Body of pancreas (tissue), 4 donors: Measurements from ENCODE around the gene SSC4D. TPM values are rescaled to one million over a fixed set of nuclear protein-coding genes. Genes with fewer than 3 reads are reported as not detected.
"Not testable (repeated sequence)": the region's sequence is repeated elsewhere in the genome, so short reads cannot be mapped to it uniquely, and the experiment has no call there.

ENCODE experiments used
- ATAC-seq: fragments of 150-250 bp; one replicate; pipeline ENCODE4 v1.9.1; 2016
- DNase-seq, 4 donors: peaks; one replicate each; pipeline ENCODE4 v3.0.0-alpha.2; 2019
- H3K27ac ChIP-seq, 4 donors: fragments of 200-600 bp; sonication (generic); 1 replicate in 3 of 4; 2 replicates in 1 of 4; pipeline versions ENCODE4 v1.5.1 to v1.6.1; 2016 to 2019; ENCODE audit warnings: mild to moderate bottlenecking in 1 of 4, mixed read lengths in 1 of 4, moderate library complexity in 1 of 4
- H3K27me3 ChIP-seq, 2 donors: fragments of 200-600 bp; sonication (generic); one replicate each; pipeline ENCODE4 v1.6.0; 2016; ENCODE audit warnings: mild to moderate bottlenecking in 1 of 2
- H3K36me3 ChIP-seq, 2 donors: fragments of 200-600 bp; sonication (generic); replicated peaks in 1 of 2; 2 replicates each; pipeline ENCODE4 v1.5.1; 2016; ENCODE audit warnings: low read depth in 2 of 2; ENCODE audit not compliant: insufficient read depth in 1 of 2
- H3K4me1 ChIP-seq: fragments of 200-600 bp; sonication (generic); one replicate; pipeline ENCODE4 v1.6.0; 2016
- H3K4me3 ChIP-seq, 2 donors: fragments of 200-600 bp; sonication (generic); 1 replicate in 1 of 2; 2 replicates in 1 of 2; pipeline ENCODE4 v1.5.1; 2016 to 2019
- H3K9me3 ChIP-seq, 3 donors: fragments of 200-600 bp; sonication (generic); 1 replicate in 2 of 3; 2 replicates in 1 of 3; pipeline ENCODE4 v1.5.1; 2016
- POLR2A ChIP-seq, 3 donors: fragments of 450-650 bp; IDR thresholded peaks; one replicate each; pipeline ENCODE4 v1.6.1; 2016; ENCODE audit warnings: antibody characterized with exemption in 3 of 3, mild to moderate bottlenecking in 2 of 3
- WGBS, 2 donors: methylation state at CpG; one replicate each; pipeline ENCODE4 v1.1.5; 2017; 5-methylcytosine and 5-hydroxymethylcytosine counted together
- intact Hi-C: fragments of 100-400 bp; cut with DNase I; formaldehyde crosslinking; loops from one replicate; pipeline ENCODE4 v1.15.1; 2023
- total RNA-seq, 2 donors: library from RNA; depleted of rRNA; stranded (reverse); fragments of >200 nt; gene quantifications; one replicate each; pipeline ENCODE4 v1.1.0, GENCODE V29; 2016
- TF ChIP-seq, protein P1 (sequence below), 7 experiments: fragments of 450-650 bp in 4 of 7; fragments of 200-600 bp in 3 of 7; sonication (generic) in 3 of 7; IDR thresholded peaks; one replicate each; pipeline ENCODE4 v1.5.1; 2016 to 2019; ENCODE audit warnings: antibody characterized with exemption in 7 of 7

SSC4D gene
- total RNA-seq, 2 donors from 2014 or later, result 3.6 to 7.6 TPM

DNA sequence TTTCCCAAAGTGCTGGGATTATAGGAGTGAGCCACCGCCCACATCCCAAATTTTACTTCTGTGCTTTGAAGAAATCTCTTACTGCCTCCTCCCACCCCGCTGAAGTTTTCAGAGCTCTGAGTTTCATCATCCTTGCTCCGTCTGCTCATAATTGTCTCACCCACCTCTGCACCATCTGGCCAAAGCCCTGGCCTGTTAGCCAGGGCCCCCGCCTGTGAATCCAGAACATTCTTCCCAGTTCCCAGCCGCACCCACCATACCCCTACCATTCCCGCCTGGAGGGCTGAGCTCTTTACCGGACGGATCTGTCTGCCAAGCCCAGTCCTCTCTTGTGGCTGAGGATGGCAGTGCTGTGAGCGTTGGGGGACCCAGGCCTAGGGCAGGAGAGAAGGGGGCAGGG, 14.5 kb downstream of the SSC4D start:
- TF ChIP-seq POLR2A (IDR thresholded peaks at IDR 0.05), result no peak
- TF ChIP-seq, protein P1, sequence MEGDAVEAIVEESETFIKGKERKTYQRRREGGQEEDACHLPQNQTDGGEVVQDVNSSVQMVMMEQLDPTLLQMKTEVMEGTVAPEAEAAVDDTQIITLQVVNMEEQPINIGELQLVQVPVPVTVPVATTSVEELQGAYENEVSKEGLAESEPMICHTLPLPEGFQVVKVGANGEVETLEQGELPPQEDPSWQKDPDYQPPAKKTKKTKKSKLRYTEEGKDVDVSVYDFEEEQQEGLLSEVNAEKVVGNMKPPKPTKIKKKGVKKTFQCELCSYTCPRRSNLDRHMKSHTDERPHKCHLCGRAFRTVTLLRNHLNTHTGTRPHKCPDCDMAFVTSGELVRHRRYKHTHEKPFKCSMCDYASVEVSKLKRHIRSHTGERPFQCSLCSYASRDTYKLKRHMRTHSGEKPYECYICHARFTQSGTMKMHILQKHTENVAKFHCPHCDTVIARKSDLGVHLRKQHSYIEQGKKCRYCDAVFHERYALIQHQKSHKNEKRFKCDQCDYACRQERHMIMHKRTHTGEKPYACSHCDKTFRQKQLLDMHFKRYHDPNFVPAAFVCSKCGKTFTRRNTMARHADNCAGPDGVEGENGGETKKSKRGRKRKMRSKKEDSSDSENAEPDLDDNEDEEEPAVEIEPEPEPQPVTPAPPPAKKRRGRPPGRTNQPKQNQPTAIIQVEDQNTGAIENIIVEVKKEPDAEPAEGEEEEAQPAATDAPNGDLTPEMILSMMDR (IDR thresholded peaks at IDR 0.05), result no peak
- Histone ChIP-seq H3K27ac (no peak overlapping the region), H3K4me1 (peaks cover 38% of the 10 kb centered on the region), H3K27me3 (no peaks in the 10 kb centered on the region), H3K36me3 (no peaks in the 10 kb centered on the region), H3K4me3 (no peak overlapping the region), H3K9me3 (no peaks in the 10 kb centered on the region)
- ATAC-seq (no peak), DNase-seq (no peak)
- WGBS, 2 donors, result 92 to 94% methylated on average over 9 of the region's 9 CpGs
- intact Hi-C loops, result loop anchor here (5.0 kb wide), 1 partner anchor 43 kb away; no protein-coding TSS in a partner anchor

DNA sequence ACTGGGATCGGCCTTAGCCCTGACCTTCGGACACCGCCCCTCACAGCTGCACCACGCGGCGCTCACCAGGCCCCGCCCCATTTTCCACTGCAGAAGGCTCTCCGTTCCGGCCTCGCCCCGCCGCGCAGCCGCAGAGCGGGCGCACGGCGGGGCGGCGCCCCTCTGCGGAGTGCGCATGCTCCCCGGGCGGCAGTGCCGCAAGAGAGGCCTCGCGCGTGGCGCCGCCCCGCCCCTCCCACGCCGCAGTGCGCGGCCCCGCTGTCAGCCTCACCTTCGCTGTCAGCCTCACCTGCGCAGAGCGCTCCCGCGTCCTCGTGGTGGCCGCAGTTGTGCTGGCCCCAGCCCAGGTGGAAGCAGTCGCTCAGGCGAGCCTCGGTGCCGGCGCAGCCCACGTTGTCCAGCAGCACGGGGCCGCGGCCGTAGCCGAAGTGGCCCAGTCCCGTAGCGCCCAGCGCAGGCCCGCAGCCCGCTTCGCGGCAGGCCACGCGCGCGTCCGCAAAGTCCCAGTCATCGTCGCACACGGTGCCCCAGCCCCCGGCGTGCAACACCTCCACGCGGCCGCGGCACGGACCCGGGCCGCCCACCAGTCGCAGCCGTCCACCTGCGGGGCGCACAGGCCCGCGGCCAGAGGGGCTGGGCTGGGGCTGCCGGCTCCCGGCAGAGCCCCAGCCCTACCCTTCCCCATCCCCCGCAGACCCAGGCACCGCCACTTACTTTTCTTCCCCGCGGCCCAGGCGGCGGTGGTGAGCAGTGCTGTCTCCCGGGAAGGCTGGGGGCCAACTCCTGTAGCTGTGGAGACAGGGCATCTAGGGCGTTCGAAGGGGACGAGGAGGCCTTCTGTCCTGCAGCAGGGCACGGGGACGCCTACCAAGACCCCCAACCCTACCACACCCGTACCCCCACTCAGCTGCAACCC, 16.1 kb downstream of the SSC4D start:
- 4 to 41% methylated on average over 5 to 93 of the region's 99 CpGs for WGBS, 2 donors
- ATAC-seq (peak; percentile 92), DNase-seq (peak; percentile 94 to 96 (median 96))
- H3K9me3 ChIP-seq, result no peaks in the 10 kb centered on the region
- TF ChIP-seq, protein P1 (IDR thresholded peaks at IDR 0.05), result peak in 1 of 7 experiments; percentile 11
- TF ChIP-seq POLR2A (IDR thresholded peaks at IDR 0.05), result peak; percentile 77 to 88 (median 80)
- H3K4me3 ChIP-seq, result peak overlapping the region; percentile 3 to 12
- H3K4me1 ChIP-seq, result peaks cover 38% of the 10 kb centered on the region
- H3K27ac ChIP-seq, result peak overlapping the region; percentile 73 to 94 (median 86)
- no peaks in the 10 kb centered on the region for H3K27me3 ChIP-seq
- no peaks in the 10 kb centered on the region for H3K36me3 ChIP-seq
- intact Hi-C loops, result loop anchor here (5.0 kb wide), 1 partner anchor 41 kb away; no protein-coding TSS in a partner anchor

DNA sequence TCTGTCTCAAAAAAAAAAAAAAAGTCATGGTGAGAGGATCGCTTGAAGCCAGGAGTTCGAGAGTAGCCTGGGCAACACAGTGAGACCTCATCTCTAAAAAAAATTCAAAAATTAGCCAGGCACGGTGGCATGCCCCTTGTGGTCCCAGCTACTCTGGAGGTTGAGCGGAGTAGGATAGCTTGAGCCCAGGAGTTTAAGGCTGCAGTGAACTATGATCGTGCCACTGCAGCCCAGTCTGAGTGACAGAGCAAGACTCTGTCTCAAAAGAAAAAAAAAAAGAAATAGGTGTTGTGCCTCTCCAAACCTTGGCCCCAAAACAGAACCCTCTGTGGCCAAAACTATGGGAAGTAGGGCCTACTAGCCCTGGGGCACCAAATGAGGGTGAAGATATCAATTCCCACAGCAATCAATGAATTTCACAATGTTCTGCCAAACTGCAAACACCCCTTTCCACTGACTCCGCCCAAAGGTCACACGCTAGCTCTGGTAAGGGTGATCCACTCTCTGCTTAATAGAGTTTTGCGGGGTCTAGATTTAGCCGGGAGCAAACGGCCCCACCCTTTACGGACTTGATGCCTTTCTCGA, 16.9 kb downstream of the SSC4D start:
- Histone ChIP-seq H3K27me3 (no peaks in the 10 kb centered on the region), H3K27ac (peak overlapping the region; percentile 70 to 94 (median 86)), H3K4me1 (peaks cover 33% of the 10 kb centered on the region), H3K36me3 (no peaks in the 10 kb centered on the region), H3K4me3 (no peak overlapping the region), H3K9me3 (no peaks in the 10 kb centered on the region)
- DNase-seq, result no peak
- TF ChIP-seq, protein P1 (IDR thresholded peaks at IDR 0.05), result no peak
- no peak for TF ChIP-seq POLR2A (IDR thresholded peaks at IDR 0.05)
- ATAC-seq, result peak; percentile 72
- intact Hi-C loops, result loop anchor here (5.0 kb wide), 1 partner anchor 40 kb away; no protein-coding TSS in a partner anchor
- 32 to 45% methylated on average over 8 to 11 of the region's 12 CpGs for WGBS, 2 donors

DNA sequence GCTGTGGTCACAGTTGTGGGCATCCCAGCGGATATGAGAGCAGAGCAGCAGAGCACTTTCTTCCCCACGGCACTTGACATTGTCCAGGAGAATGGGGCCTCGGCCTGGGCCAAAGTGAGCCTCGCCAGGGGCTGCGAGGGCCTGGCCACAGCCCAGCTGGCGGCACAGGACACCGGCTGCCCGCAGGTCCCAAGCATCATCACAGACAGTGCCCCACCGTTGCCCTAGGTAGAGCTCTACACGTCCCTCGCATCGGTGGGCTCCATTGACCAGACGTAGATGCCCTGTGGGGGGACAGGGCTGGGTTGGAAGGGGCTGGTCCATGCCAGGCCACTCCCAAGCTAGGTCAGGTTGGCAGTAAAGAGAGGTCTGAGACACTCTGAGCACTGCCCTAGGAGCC, 19.4 kb downstream of the SSC4D start:
- DNase-seq (no peak), ATAC-seq (no peak)
- Histone ChIP-seq H3K9me3 (no peaks in the 10 kb centered on the region), H3K36me3 (no peaks in the 10 kb centered on the region), H3K4me1 (peaks cover 22% of the 10 kb centered on the region), H3K27me3 (no peaks in the 10 kb centered on the region), H3K27ac (no peak overlapping the region), H3K4me3 (no peak overlapping the region)
- TF ChIP-seq POLR2A (IDR thresholded peaks at IDR 0.05), result no peak
- TF ChIP-seq, protein P1 (IDR thresholded peaks at IDR 0.05), result no peak
- intact Hi-C loops, result loop anchor here (5.0 kb wide), 1 partner anchor 38 kb away; no protein-coding TSS in a partner anchor
- WGBS, 2 donors, result 94 to 100% methylated on average over 1 to 13 of the region's 13 CpGs

DNA sequence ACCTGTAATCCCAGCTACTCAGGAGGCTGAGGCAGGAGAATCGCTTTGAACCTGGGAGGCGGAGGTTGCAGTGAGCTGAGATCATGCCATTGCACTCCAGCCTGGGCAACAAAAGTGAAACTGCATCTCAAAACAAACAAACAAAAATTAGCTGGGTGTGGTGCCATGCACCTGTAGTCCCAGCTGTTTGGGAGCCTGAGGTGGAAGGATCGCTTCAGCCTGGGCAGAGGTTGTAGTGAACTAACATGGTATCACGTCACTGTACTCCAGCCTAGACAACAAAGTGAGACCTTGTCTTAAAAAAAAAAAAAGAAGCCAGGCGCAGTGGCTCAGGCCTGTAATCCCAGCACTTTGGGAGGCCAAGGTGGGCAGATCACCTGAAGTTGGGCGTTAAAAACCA, 21.7 kb downstream of the SSC4D start:
- ATAC-seq, H3K4me3 ChIP-seq, H3K27me3 ChIP-seq, H3K36me3 ChIP-seq, intact Hi-C loops, H3K9me3 ChIP-seq, DNase-seq, H3K27ac ChIP-seq: not testable (repeated sequence)
- peaks cover 12% of the 10 kb centered on the region for H3K4me1 ChIP-seq
- 91 to 95% methylated on average over 6 of the region's 6 CpGs for WGBS, 2 donors
